AG09309 (cell line): ENCODE data around the gene MCM3AP.

ENCODE experiments used
- DNase-seq: peaks from one replicate; pipeline ENCODE4 v3.0.0-alpha.2; 2010; ENCODE audit warnings: low read depth
- H3K4me3 ChIP-seq: 2 replicates; pipeline ENCODE4 v1.5.1; 2011; ENCODE audit warnings: mild to moderate bottlenecking, low read depth, low read length, moderate library complexity; ENCODE audit not compliant: control insufficient read depth
- TF ChIP-seq, protein P1 (sequence below): IDR thresholded peaks from 2 replicates; pipeline ENCODE4 v1.5.1; 2011; ENCODE audit warnings: mild to moderate bottlenecking, low read depth, low read length, inconsistent platforms; ENCODE audit not compliant: insufficient read depth, control insufficient read depth; ENCODE audit errors: missing control alignments

MCM3AP gene

DNA sequence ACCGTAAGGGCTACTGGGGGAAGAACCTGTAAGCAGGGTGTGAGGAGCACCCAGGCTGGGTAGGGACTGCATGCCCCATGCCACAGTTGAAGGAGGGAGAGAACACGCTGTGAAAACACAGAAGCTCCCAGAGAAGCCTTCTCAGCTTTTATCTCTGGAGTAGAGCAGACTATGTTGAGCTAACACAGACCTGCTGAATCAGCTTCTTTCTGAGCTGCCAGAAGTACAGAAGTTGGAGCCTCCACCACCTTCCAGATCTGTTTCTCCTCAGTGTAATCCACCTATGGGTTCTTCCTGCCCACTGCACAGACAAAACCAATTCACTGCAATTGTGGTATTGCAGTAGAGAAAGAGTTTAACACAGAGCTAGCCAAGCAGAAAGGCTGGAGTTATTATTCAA lies 6.2 kb upstream of the MCM3AP start:
- H3K4me3 ChIP-seq = no peak overlapping the region
- TF ChIP-seq, protein P1, sequence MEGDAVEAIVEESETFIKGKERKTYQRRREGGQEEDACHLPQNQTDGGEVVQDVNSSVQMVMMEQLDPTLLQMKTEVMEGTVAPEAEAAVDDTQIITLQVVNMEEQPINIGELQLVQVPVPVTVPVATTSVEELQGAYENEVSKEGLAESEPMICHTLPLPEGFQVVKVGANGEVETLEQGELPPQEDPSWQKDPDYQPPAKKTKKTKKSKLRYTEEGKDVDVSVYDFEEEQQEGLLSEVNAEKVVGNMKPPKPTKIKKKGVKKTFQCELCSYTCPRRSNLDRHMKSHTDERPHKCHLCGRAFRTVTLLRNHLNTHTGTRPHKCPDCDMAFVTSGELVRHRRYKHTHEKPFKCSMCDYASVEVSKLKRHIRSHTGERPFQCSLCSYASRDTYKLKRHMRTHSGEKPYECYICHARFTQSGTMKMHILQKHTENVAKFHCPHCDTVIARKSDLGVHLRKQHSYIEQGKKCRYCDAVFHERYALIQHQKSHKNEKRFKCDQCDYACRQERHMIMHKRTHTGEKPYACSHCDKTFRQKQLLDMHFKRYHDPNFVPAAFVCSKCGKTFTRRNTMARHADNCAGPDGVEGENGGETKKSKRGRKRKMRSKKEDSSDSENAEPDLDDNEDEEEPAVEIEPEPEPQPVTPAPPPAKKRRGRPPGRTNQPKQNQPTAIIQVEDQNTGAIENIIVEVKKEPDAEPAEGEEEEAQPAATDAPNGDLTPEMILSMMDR = no peak
- DNase-seq = no peak

- TF ChIP-seq, protein P1 = no peak
- no peak overlapping the region for H3K4me3 ChIP-seq
- DNase-seq = no peak
Measured at GRCh38 chr21:46289655-46290179, 4.3 kb upstream of the MCM3AP start.

GRCh38 chr21:46287541-46287940 lies 2.1 kb upstream of the MCM3AP start:
- TF ChIP-seq, protein P1 = no peak
- no peak for DNase-seq
- H3K4me3 ChIP-seq = no peak overlapping the region

- DNase-seq = no peak
- H3K4me3 ChIP-seq = peak overlapping the region; percentile 74
- TF ChIP-seq, protein P1 = no peak
Measured at GRCh38 chr21:46286648-46287002, 1.2 kb upstream of the MCM3AP start.

DNA sequence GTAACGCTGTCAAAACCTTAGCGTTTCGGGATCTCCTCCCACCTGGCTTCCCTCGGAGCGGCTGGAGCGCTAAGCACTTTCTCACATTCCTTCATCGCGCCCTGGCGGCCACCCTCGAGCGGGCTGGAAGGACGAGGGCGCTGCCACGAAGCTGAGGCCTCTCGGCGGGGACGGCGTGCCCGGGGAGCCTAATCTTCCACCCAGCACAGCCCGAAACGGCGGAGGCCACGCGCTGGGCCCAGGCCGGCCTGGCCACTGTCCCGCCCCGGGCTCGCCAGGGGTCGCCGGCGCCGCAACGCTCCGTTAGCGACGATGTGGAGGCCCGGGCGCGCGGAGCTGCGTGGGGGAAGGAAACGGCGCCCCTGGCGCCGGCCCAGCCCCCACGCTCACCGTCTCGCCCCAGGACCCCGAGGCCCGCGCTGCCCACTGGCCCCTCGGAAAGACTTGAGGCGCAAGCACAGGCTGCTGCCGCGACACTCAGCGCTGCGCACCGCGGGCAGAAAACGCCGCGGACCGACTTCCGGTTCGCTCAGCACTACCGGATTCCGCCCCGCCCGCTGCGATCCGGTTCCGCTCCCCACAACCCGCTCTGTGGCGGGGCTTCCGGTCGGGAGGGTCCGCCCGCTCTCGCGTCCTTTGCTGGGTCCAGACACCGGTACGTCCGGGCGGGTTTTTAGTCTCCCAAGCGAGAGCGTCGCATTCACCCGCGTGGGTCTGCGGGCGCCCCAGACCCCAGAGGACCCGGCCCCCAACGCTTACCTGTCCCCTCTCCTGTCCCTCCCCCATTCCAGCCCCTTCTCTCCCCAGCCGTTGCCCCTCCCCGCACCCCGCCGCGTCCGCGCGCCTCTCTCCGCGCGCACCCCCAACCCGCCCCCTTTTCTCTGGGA lies 593 bp upstream of the MCM3AP start, which contains the start of gene YBEY:
Gene YBEY, plus strand, starts transcription at position 582 of the 887 bp plus-strand sequence. CDS start 572 bp downstream, outside the sequence.
- TF ChIP-seq, protein P1 = peak; percentile 41
- peak within 1 kb of the TSS; percentile 74 for H3K4me3 ChIP-seq
- DNase-seq = peak; percentile 65

DNA sequence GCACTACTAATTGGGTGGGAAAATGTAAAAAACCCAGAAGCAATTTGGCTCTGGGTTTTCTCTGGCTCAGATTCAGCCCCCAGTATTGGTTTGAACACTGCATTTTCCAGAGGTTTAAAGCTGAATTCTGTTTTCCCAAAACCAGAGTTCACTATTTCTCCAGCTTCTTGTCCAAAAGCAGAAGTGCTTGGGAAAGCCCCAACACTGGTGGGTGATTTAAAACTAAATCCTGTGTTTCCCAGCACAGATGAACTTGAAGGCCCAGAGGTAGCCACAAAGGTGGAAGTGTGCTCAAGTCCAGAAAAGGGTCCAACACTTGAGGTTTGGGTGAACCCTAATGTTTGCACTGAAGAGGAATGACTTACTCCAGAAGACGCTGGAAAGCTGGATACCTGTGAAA lies 678 bp downstream of the MCM3AP start:
- no peak for DNase-seq
- TF ChIP-seq, protein P1 = no peak
- peak overlapping the region; percentile 74 for H3K4me3 ChIP-seq
